GM18505 (cell line): ENCODE results near the gene TAF5L.

Experiments
- ATAC-seq: cut with Tn5 transposase; IDR thresholded peaks from one replicate; pipeline ENCODE4 v1.9.1; 2021; ENCODE audit not compliant: unreplicated experiment
- POLR2A ChIP-seq: IDR thresholded peaks from 4 replicates; pipeline ENCODE4 v1.6.1; 2011; ENCODE audit warnings: borderline replicate concordance; ENCODE audit not compliant: insufficient read depth, insufficient read length; ENCODE audit errors: extremely low read depth

Gene TAF5L

DNA sequence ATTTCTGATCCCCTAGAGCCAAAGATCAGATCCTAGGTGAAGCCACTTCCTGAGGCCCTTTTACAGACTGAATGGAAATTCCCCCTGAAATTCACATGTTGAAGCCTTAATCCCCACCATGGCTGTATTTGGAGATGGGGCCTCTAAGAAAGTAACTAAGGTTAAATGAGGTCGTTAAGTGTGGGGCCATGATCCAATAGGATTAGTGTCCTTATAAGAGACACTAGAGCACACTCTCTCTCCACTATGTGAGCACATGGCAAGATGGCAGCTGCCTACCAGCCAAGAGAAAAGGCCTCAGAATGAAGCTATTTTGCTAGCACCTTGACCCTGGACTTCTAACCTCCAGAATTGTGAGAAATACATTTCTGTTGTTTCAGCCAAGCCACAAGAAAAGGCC lies 81.3 kb downstream of the TAF5L start:
- ATAC-seq = no peak
- TF ChIP-seq POLR2A = no peak
